Measurements from ENCODE around the gene C14orf132. TPM values are rescaled to one million over a fixed set of nuclear protein-coding genes. Genes with fewer than 3 reads are reported as not detected.

Gene C14orf132
- total RNA-seq, 1 donor from 2014 or later = 33.2 TPM

DNA sequence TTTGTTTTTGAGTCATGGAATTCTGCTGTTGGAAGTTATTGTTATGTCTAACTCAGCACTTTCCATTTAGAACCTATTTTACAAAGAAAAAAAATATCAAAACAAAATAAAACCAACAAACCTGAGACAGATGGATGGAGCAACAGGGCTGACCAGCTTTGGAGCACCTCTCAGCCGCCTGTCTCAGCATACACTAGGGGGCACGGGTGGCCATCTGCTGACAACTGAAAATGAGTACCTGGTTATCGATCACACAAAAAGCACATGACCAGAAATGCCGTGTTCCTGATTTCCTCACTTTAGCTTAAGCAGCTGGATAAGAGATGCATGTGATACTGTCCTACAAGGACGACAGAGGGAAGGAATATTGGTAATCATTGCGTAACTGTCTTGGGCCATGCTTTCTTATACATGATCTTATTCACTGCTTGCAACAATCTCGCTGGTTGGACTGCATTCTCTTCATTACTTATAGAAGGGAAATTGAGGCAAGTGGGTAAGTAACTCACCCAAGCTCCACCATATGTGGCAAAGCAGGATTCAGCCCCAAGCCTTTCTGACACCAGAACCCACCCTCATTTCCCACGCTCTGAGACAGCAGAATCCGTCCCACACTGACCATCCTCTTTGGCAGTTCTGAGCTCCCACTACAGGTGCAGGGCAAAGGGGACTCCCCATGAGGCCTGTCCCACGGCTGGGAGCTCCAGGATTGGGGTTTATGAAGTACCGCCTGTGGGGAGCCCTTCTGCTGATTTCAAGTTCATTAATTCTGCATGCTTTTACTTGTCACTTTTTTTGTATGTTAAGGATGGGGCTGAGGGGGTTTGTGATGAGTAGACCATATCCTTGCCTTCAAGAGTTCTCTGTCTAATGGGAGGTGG lies 43.5 kb downstream of the C14orf132 start:
- no peaks in the 10 kb centered on the region for H3K9me3 Mint-ChIP-seq (ENCODE audit: low read depth)
- H3K4me3 Mint-ChIP-seq (ENCODE audit: unreplicated experiment) = no peak overlapping the region
- no peak overlapping the region for H3K27ac Mint-ChIP-seq (ENCODE audit: unreplicated experiment)
- DNase-seq (ENCODE audit: low spot score) = peak; percentile 38
- TF ChIP-seq, protein P1, sequence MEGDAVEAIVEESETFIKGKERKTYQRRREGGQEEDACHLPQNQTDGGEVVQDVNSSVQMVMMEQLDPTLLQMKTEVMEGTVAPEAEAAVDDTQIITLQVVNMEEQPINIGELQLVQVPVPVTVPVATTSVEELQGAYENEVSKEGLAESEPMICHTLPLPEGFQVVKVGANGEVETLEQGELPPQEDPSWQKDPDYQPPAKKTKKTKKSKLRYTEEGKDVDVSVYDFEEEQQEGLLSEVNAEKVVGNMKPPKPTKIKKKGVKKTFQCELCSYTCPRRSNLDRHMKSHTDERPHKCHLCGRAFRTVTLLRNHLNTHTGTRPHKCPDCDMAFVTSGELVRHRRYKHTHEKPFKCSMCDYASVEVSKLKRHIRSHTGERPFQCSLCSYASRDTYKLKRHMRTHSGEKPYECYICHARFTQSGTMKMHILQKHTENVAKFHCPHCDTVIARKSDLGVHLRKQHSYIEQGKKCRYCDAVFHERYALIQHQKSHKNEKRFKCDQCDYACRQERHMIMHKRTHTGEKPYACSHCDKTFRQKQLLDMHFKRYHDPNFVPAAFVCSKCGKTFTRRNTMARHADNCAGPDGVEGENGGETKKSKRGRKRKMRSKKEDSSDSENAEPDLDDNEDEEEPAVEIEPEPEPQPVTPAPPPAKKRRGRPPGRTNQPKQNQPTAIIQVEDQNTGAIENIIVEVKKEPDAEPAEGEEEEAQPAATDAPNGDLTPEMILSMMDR (IDR thresholded peaks at IDR 0.05) = no peak
- peaks cover 39% of the 10 kb centered on the region for H3K4me1 Mint-ChIP-seq (ENCODE audit: low read depth)
- peaks cover 12% of the 10 kb centered on the region for H3K36me3 Mint-ChIP-seq (ENCODE audit: low read depth)
- no peaks in the 10 kb centered on the region for H3K27me3 Mint-ChIP-seq (ENCODE audit: low read depth)

DNA sequence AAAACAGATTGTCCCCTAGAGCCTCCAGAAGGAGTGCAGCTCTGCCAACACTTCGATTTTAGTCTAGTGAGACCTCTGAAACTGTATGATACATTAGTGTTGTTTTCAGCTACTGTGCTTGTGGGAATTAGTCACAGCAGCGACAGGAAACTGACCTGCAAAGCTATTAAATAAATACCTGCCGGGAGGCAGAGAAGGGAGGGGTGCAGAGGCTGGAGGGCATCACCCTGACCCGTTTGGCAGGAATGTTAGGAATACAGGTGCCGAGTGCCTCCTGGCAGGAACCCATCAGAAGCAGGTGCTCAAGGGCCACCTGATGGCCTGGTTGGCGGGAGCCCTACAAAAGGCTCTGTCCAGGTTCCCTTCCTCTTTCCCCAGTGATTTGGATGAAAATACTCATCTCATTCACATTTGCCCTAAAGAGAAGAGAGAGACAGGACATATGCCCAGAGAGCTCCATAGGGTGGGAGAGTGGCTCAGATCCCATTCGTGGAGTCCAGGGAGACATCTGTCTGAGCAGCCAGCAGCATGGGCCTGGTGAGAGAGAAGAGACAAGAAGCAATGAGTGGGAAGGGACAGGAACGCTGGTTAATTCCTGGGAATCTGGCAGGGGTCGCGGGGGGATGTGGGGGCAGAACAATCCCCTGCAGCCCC lies 44.6 kb downstream of the C14orf132 start:
- Mint-ChIP-seq H3K36me3 (ENCODE audit: low read depth) (peaks cover 18% of the 10 kb centered on the region), H3K4me3 (ENCODE audit: unreplicated experiment) (no peak overlapping the region), H3K9me3 (ENCODE audit: low read depth) (no peaks in the 10 kb centered on the region), H3K27ac (ENCODE audit: unreplicated experiment) (no peak overlapping the region), H3K4me1 (ENCODE audit: low read depth) (peaks cover 39% of the 10 kb centered on the region), H3K27me3 (ENCODE audit: low read depth) (no peaks in the 10 kb centered on the region)
- DNase-seq (ENCODE audit: low spot score) = peak; percentile 40
- TF ChIP-seq, protein P1 (IDR thresholded peaks at IDR 0.05) = no peak

DNA sequence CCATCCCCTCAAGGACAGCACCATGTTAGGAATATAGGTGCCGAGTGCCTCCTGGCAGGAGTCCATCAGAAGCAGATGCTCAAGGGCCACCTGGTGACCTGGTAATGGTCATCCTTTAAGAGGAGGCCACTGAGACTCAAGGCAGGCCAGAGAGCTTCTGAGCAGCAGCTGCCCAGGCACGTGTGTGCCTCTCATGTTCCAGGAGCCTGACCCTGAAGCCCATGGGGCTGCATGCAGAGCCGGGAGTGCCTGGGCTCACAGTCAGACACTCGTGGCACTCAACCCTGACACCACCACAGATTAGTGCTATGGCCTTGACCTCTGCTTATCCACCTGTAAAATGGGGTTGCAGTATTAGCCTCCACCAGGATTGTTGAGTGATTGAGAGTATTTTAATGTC lies 45.6 kb downstream of the C14orf132 start:
- H3K4me3 Mint-ChIP-seq (ENCODE audit: unreplicated experiment) = no peak overlapping the region
- TF ChIP-seq, protein P1 (IDR thresholded peaks at IDR 0.05) = no peak
- no peaks in the 10 kb centered on the region for H3K9me3 Mint-ChIP-seq (ENCODE audit: low read depth)
- H3K27me3 Mint-ChIP-seq (ENCODE audit: low read depth) = no peaks in the 10 kb centered on the region
- peaks cover 42% of the 10 kb centered on the region for H3K4me1 Mint-ChIP-seq (ENCODE audit: low read depth)
- DNase-seq (ENCODE audit: low spot score) = peak; percentile 76
- no peak overlapping the region for H3K27ac Mint-ChIP-seq (ENCODE audit: unreplicated experiment)
- peaks cover 20% of the 10 kb centered on the region for H3K36me3 Mint-ChIP-seq (ENCODE audit: low read depth)

DNA sequence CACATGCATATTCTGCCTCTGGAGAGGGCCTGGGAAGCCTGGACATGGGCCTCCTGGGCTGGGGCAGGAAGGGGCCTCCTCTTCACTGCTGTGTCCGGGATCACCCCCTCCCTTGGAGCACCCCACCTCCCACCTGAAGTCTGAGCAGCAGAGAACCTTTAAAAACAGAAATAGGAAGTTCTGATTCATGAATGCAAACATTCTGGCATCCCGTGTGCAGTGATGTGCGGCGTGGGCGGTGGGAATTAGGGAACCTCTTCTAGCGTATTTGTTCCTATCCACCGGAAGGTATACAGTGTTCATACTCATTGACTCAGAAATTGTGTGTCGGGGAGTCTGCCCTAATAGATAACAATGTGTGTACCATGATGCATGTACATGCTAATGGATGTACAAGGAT lies 46.2 kb downstream of the C14orf132 start:
- no peaks in the 10 kb centered on the region for H3K27me3 Mint-ChIP-seq (ENCODE audit: low read depth)
- H3K4me3 Mint-ChIP-seq (ENCODE audit: unreplicated experiment) = no peak overlapping the region
- TF ChIP-seq, protein P1 (IDR thresholded peaks at IDR 0.05) = no peak
- H3K9me3 Mint-ChIP-seq (ENCODE audit: low read depth) = no peaks in the 10 kb centered on the region
- peaks cover 48% of the 10 kb centered on the region for H3K4me1 Mint-ChIP-seq (ENCODE audit: low read depth)
- H3K27ac Mint-ChIP-seq (ENCODE audit: unreplicated experiment) = no peak overlapping the region
- peaks cover 20% of the 10 kb centered on the region for H3K36me3 Mint-ChIP-seq (ENCODE audit: low read depth)
- peak; percentile 49 for DNase-seq (ENCODE audit: low spot score)

DNA sequence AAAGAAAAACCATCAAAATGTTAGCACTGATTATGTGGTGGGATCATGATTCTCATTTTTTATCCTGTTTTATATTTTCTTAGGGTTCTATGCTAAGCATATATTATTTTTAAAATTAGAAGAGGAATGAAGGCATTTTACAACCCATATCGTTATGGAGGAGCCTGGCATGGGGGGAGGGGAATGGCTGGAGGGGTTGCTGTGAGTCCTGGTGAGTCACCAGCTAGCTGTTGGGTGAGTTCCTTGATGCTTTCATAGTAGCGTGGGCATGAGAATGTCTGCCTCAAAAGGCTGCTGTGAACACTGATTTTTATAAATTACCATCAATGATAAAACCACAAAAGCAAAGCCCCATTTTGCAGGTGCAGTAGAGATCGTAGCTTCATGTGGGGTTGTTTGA lies 46.9 kb downstream of the C14orf132 start:
- Mint-ChIP-seq H3K27ac (ENCODE audit: unreplicated experiment) (peak overlapping the region; percentile 68), H3K36me3 (ENCODE audit: low read depth) (peaks cover 20% of the 10 kb centered on the region), H3K27me3 (ENCODE audit: low read depth) (no peaks in the 10 kb centered on the region), H3K4me3 (ENCODE audit: unreplicated experiment) (no peak overlapping the region), H3K4me1 (ENCODE audit: low read depth) (peaks cover 55% of the 10 kb centered on the region), H3K9me3 (ENCODE audit: low read depth) (no peaks in the 10 kb centered on the region)
- peak; percentile 24 for DNase-seq (ENCODE audit: low spot score)
- TF ChIP-seq, protein P1 (IDR thresholded peaks at IDR 0.05) = no peak
